HCT116 (cell line): ENCODE results near the gene MOB2. TPM values are rescaled to one million over a fixed set of nuclear protein-coding genes. Genes with fewer than 3 reads are reported as not detected.

Source experiments
- ATAC-seq: fragments of 200-7000 bp; cut with Tn5 transposase; 2 replicates; pipeline ENCODE4 v1.9.1; 2020; ENCODE audit warnings: mild to moderate bottlenecking, moderate library complexity
- BruUV-seq: library from RNA; stranded (reverse); fragments of 400-500 nt; replicated peaks from 2 replicates; lab custom pipeline; 2021; lab: Mats Ljungman, UMichigan
- CTCF ChIA-PET: fragments of 300-600 bp; sonication (Branson Sonifier 250); formaldehyde crosslinking; loops from one replicate; lab custom pipeline; 2021; ENCODE audit warnings: antibody characterized with exemption; lab: Charles Lee
- POLR2A ChIA-PET: fragments of 300-600, 350-600 bp; sonication (Branson Sonifier 250); formaldehyde crosslinking; loops from one replicate; lab custom pipeline; 2021; ENCODE audit warnings: antibody characterized with exemption; lab: Charles Lee
- RAD21 ChIA-PET, 2 experiments: fragments of 300-600 bp; sonication (Branson Sonifier 250); formaldehyde crosslinking; loops; one replicate each; lab custom pipeline; 2023; ENCODE audit warnings: low total read pairs in 2 of 2; ENCODE audit not compliant: uncharacterized antibody in 2 of 2, unreplicated experiment in 2 of 2, low non-redundant PET in 1 of 2; lab: Charles Lee
- DNase-seq: peaks from one replicate; pipeline ENCODE4 v3.0.0-alpha.2; 2010; ENCODE audit warnings: low read depth, low spot score
- H2AFZ ChIP-seq: fragments of 200-600 bp; shearing (Covaris generic), sonication (generic); 2 replicates; pipeline ENCODE4 v1.6.1; 2017; ENCODE audit warnings: low read depth, mixed run types, mixed read lengths, antibody characterized with exemption, low read length; ENCODE audit not compliant: poor library complexity, severe bottlenecking
- H3K27ac ChIP-seq: 2 replicates; pipeline ENCODE4 v1.5.1; 2012; ENCODE audit warnings: low read depth, low read length
- H3K27me3 ChIP-seq: fragments of 200-600 bp; sonication (generic); 2 replicates; pipeline ENCODE4 v1.6.1; 2016; ENCODE audit warnings: mixed run types, low read length, mixed read lengths; ENCODE audit not compliant: insufficient read depth
- H3K36me3 ChIP-seq, 2 experiments: fragments of 200-500 bp in 1 of 2; fragments of 200-600 bp in 1 of 2; sonication (Bioruptor generic) in 1 of 2; sonication (generic) in 1 of 2; 2 replicates each; pipeline versions ENCODE4 v1.5.1 to v1.6.1; 2014 to 2016; ENCODE audit warnings: low read length in 2 of 2, inconsistent platforms in 1 of 2, mixed read lengths in 1 of 2, mixed run types in 1 of 2; ENCODE audit not compliant: insufficient read depth in 2 of 2, control insufficient read depth in 1 of 2
- H3K4me1 ChIP-seq, 2 experiments: fragments of 200-600 bp in 1 of 2; sonication (generic) in 1 of 2; 2 replicates each; pipeline versions ENCODE4 v1.5.1 to v1.6.1; 2012 to 2017; ENCODE audit warnings: low read length in 2 of 2, inconsistent platforms in 1 of 2, mild to moderate bottlenecking in 1 of 2, mixed read lengths in 1 of 2, mixed run types in 1 of 2, moderate library complexity in 1 of 2; ENCODE audit not compliant: insufficient read depth in 2 of 2, control insufficient read depth in 1 of 2
- H3K4me2 ChIP-seq: fragments of 200-600 bp; sonication (generic); 2 replicates; pipeline ENCODE4 v1.6.1; 2017; ENCODE audit warnings: mixed run types, low read length, mixed read lengths
- H3K4me3 ChIP-seq, 2 experiments: fragments of 200-600 bp in 1 of 2; sonication (generic) in 1 of 2; replicated peaks in 1 of 2; 2 replicates each; pipeline ENCODE4 v1.5.1; 2011 to 2016; ENCODE audit warnings: low read length in 2 of 2, control low read depth in 1 of 2, low read depth in 1 of 2, mild to moderate bottlenecking in 1 of 2, mixed read lengths in 1 of 2, mixed run types in 1 of 2
- H3K79me2 ChIP-seq: fragments of 200-600 bp; sonication (generic); 2 replicates; pipeline ENCODE4 v1.6.1; 2017; ENCODE audit warnings: mild to moderate bottlenecking, mixed run types, low read length, moderate library complexity, mixed read lengths; ENCODE audit not compliant: insufficient read depth
- H3K9ac ChIP-seq: fragments of 200-600 bp; sonication (generic); 2 replicates; pipeline ENCODE4 v1.6.1; 2016; ENCODE audit warnings: low read length, mixed read lengths
- H3K9me2 ChIP-seq: fragments of 200-600 bp; sonication (generic), shearing (Covaris generic); 2 replicates; pipeline ENCODE4 v1.6.1; 2017; ENCODE audit warnings: mixed run types, mild to moderate bottlenecking, moderate library complexity; ENCODE audit not compliant: insufficient read depth
- H3K9me3 ChIP-seq, 2 experiments: fragments of 200-500 bp in 1 of 2; fragments of 200-600 bp in 1 of 2; sonication (Bioruptor generic) in 1 of 2; sonication (generic) in 1 of 2; 2 replicates each; pipeline ENCODE4 v1.6.1; 2014 to 2017; ENCODE audit warnings: low read length in 2 of 2, mixed read lengths in 2 of 2, inconsistent platforms in 1 of 2, low read depth in 1 of 2, mild to moderate bottlenecking in 1 of 2, mixed run types in 1 of 2, moderate library complexity in 1 of 2; ENCODE audit not compliant: control insufficient read depth in 1 of 2, insufficient read depth in 1 of 2
- H4K20me1 ChIP-seq: fragments of 200-600 bp; sonication (generic), shearing (Covaris generic); 2 replicates; pipeline ENCODE4 v1.6.1; 2017; ENCODE audit warnings: mixed run types, mild to moderate bottlenecking, moderate library complexity; ENCODE audit not compliant: insufficient read depth
- ATF3 ChIP-seq: IDR thresholded peaks from 2 replicates; pipeline ENCODE4 v1.6.1; 2012
- CBX3 ChIP-seq: IDR thresholded peaks from 2 replicates; pipeline ENCODE4 v1.6.1; 2012; ENCODE audit warnings: low read depth
- CTCF ChIP-seq, 3 experiments: fragments of 200-600 bp in 1 of 3; sonication (generic) in 1 of 3; IDR thresholded peaks in 2 of 3; conservative IDR thresholded peaks in 1 of 3; 2 replicates each; pipeline ENCODE4 v1.5.1; 2012 to 2017; ENCODE audit warnings: low read depth in 2 of 3, low read length in 2 of 3, antibody characterized with exemption in 1 of 3, borderline replicate concordance in 1 of 3, control low read depth in 1 of 3, mild to moderate bottlenecking in 1 of 3, mixed read lengths in 1 of 3, mixed run types in 1 of 3, moderate library complexity in 1 of 3; ENCODE audit not compliant: insufficient read depth in 1 of 3
- EGR1 ChIP-seq: IDR thresholded peaks from 2 replicates; pipeline ENCODE4 v1.6.1; 2012; ENCODE audit warnings: low read depth
- EZH2 ChIP-seq: fragments of 200-600 bp; sonication (generic); IDR thresholded peaks from 2 replicates; pipeline ENCODE4 v1.6.1; 2017; ENCODE audit warnings: antibody characterized with exemption, mixed run types
- EZH2phosphoT487 ChIP-seq: fragments of 200-600 bp; IDR thresholded peaks from 2 replicates; pipeline ENCODE4 v1.6.1; 2018; ENCODE audit warnings: antibody characterized with exemption, borderline replicate concordance
- JUND ChIP-seq: IDR thresholded peaks from 2 replicates; pipeline ENCODE4 v1.6.1; 2012
- MAX ChIP-seq: IDR thresholded peaks from 2 replicates; pipeline ENCODE4 v1.6.1; 2012
- POLR2AphosphoS5 ChIP-seq: IDR thresholded peaks from 2 replicates; pipeline ENCODE4 v1.6.1; 2011; ENCODE audit warnings: mild to moderate bottlenecking, low read depth, low read length, moderate library complexity
- SIN3A ChIP-seq: IDR thresholded peaks from 2 replicates; pipeline ENCODE4 v1.6.1; 2012; ENCODE audit warnings: low read depth
- SP1 ChIP-seq: IDR thresholded peaks from 2 replicates; pipeline ENCODE4 v1.6.1; 2012; ENCODE audit warnings: low read depth
- TCF7L2 ChIP-seq: IDR thresholded peaks from 2 replicates; pipeline ENCODE4 v1.7.0; 2011; ENCODE audit warnings: borderline replicate concordance, inconsistent platforms; ENCODE audit not compliant: insufficient read depth, insufficient read length; ENCODE audit errors: extremely low read depth
- YY1 ChIP-seq: IDR thresholded peaks from 2 replicates; pipeline ENCODE4 v1.6.1; 2011; ENCODE audit warnings: low read length, low read depth, moderate library complexity, mild to moderate bottlenecking; ENCODE audit not compliant: insufficient replicate concordance; ENCODE audit errors: extremely low read depth
- ZFX ChIP-seq: fragments of 450-650 bp; IDR thresholded peaks from 2 replicates; pipeline ENCODE4 v1.6.1; 2017
- intact Hi-C: fragments of 100-400 bp; cut with micrococcal nuclease; formaldehyde crosslinking; loops from 2 replicates; pipeline ENCODE4 v1.10.0; 2022
- total RNA-seq: library from RNA; stranded (reverse); gene quantifications from one replicate; pipeline ENCODE4 v1.2.1, GENCODE V29; 2021; ENCODE audit not compliant: unreplicated experiment

Gene MOB2
- total RNA-seq, 1 experiment from 2014 or later: 25.7 TPM

- no peaks in the 10 kb centered on the region for H4K20me1 ChIP-seq
- BruUV-seq: no TSS peak
- POLR2A ChIA-PET: no interaction called here
- TF ChIP-seq POLR2AphosphoS5 (no peak), JUND (no peak)
- TF ChIP-seq, all 23 proteins: peak for 0
- intact Hi-C loops: no loop called here
- Histone ChIP-seq H3K9ac (no peak overlapping the region), H3K4me1 (peaks cover 4 to 15% of the 10 kb centered on the region in 2 experiments; a peak in 2 of 4 replicates), H3K27ac (no peak overlapping the region), H3K4me3 (no peak overlapping the region), H3K79me2 (peaks cover 66% of the 10 kb centered on the region; the same call in 1 of the 2 replicates), H3K9me2 (no peaks in the 10 kb centered on the region), H3K36me3 (no peaks in the 10 kb centered on the region), H2AFZ (no peak overlapping the region), H3K4me2 (no peak overlapping the region), H3K9me3 (no peaks in the 10 kb centered on the region), H3K27me3 (no peaks in the 10 kb centered on the region)
- CTCF ChIA-PET: no interaction called here
- no peak for DNase-seq
- no peak for ATAC-seq
- RAD21 ChIA-PET: no interaction called here
Measured at GRCh38 chr11:1532014-1532586, 45.5 kb upstream of the MOB2 start.

GRCh38 chr11:1531449-1532013 is 45.0 kb upstream of the MOB2 start:
- BruUV-seq: no TSS peak
- POLR2A ChIA-PET: no interaction called here
- no peak overlapping the region for H3K4me3 ChIP-seq

More at GRCh38 chr11:1531449-1532013, 45.0 kb upstream of the MOB2 start:
- H3K4me2 ChIP-seq: no peak overlapping the region
- H3K9ac ChIP-seq: no peak overlapping the region
- RAD21 ChIA-PET: no interaction called here
- H4K20me1 ChIP-seq: no peaks in the 10 kb centered on the region
- ATAC-seq (no peak), DNase-seq (no peak)
- peaks cover 4 to 15% of the 10 kb centered on the region in 2 experiments; a peak in 2 of 4 replicates for H3K4me1 ChIP-seq
- H3K79me2 ChIP-seq: peaks cover 62% of the 10 kb centered on the region; the same call in 1 of the 2 replicates
- H3K27me3 ChIP-seq: no peaks in the 10 kb centered on the region
- H3K9me3 ChIP-seq: no peaks in the 10 kb centered on the region
- H3K27ac ChIP-seq: no peak overlapping the region
- intact Hi-C loops: no loop called here
- no peak overlapping the region for H2AFZ ChIP-seq
- no peaks in the 10 kb centered on the region for H3K9me2 ChIP-seq
- CTCF ChIA-PET: no interaction called here
- no peaks in the 10 kb centered on the region for H3K36me3 ChIP-seq
- TF ChIP-seq EZH2 (no peak), SIN3A (no peak), TCF7L2 (no peak), SP1 (no peak), ATF3 (no peak), EZH2phosphoT487 (no peak), JUND (no peak), MAX (no peak), CBX3 (no peak), ZFX (no peak), YY1 (no peak), EGR1 (no peak), CTCF (IDR thresholded peaks at IDR 0.05 in 2 of 3, conservative IDR thresholded peaks at IDR 0.05 in 1 of 3; ENCODE audit: borderline replicate concordance in 1 of 3, insufficient read depth in 1 of 3, low read depth in 2 of 3, low read length in 2 of 3) (no peak)
- TF ChIP-seq, all 23 proteins: peak for 0
